ENCODE measurements around the gene RXRA.

- TF ChIP-seq CTCF (IDR thresholded peaks at IDR 0.05) (no peak), POLR2AphosphoS5 (IDR thresholded peaks at IDR 0.05) (no peak), POLR2A (IDR thresholded peaks at IDR 0.05) (no peak)
Observed at GRCh38 chr9:134441227-134442084, 115.2 kb downstream of the RXRA start.

Measured in upper lobe of left lung (tissue), 4 donors.